ENCODE measurements around the gene SIRT2. TPM values are rescaled to one million over a fixed set of nuclear protein-coding genes. Genes with fewer than 3 reads are reported as not detected.
"Not testable (repeated sequence)": the region's sequence is repeated elsewhere in the genome, so short reads cannot be mapped to it uniquely, and the experiment has no call there.

Gene SIRT2
- total RNA-seq, 3 donors from 2014 or later, result 23.5 to 29.8 (median 27.3) TPM

GRCh38 chr19:38875656-38876395, 23.6 kb downstream of the SIRT2 start:
- no peak for ATAC-seq
- H3K4me3 Mint-ChIP-seq, result no peak overlapping the region

GRCh38 chr19:38873400-38873799, 26.0 kb downstream of the SIRT2 start:
- not testable (repeated sequence) for H3K27me3 Mint-ChIP-seq (ENCODE audit: low read depth); H3K9me3 Mint-ChIP-seq; ATAC-seq; DNase-seq; H3K4me3 Mint-ChIP-seq
- H3K4me1 Mint-ChIP-seq (ENCODE audit: low read depth), result peaks cover 39% of the 10 kb centered on the region
- peaks cover 14% of the 10 kb centered on the region for H3K36me3 Mint-ChIP-seq (ENCODE audit: insufficient read depth)

More at GRCh38 chr19:38875656-38876395, 23.6 kb downstream of the SIRT2 start:
- H3K9me3 Mint-ChIP-seq, result no peaks in the 10 kb centered on the region
- H3K36me3 Mint-ChIP-seq (ENCODE audit: insufficient read depth), result peaks cover 10% of the 10 kb centered on the region
- H3K27me3 Mint-ChIP-seq (ENCODE audit: low read depth), result no peaks in the 10 kb centered on the region
- peaks cover 31% of the 10 kb centered on the region for H3K4me1 Mint-ChIP-seq (ENCODE audit: low read depth)
- no peak for DNase-seq

DNA sequence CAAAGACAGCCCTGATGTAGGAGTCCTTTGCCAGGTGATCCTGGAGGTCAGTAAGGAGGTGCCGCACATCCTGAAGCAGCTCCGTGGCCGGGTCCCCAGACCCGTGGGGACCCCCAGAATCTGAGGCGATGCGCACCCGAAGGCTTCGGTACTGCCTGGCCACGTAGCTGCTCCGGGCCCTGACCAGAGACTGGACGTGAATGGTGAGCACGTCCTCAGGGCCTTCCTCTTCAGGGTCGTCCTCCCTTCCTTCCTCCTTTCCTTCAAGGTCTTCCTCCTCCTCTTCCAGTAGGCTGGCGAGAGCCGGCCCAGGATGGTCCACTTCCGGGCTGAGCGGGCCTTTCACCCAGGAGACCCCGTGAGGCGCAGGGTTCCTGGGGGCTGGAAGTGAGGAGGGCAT, 28.8 kb downstream of the SIRT2 start:
- no peaks in the 10 kb centered on the region for H3K9me3 Mint-ChIP-seq
- DNase-seq, result no peak
- no peak for ATAC-seq
- H3K36me3 Mint-ChIP-seq (ENCODE audit: insufficient read depth), result peaks cover 10% of the 10 kb centered on the region
- H3K4me1 Mint-ChIP-seq (ENCODE audit: low read depth), result peaks cover 34% of the 10 kb centered on the region
- peak overlapping the region; percentile 75 for H3K4me3 Mint-ChIP-seq
- H3K27me3 Mint-ChIP-seq (ENCODE audit: low read depth), result no peaks in the 10 kb centered on the region

DNA sequence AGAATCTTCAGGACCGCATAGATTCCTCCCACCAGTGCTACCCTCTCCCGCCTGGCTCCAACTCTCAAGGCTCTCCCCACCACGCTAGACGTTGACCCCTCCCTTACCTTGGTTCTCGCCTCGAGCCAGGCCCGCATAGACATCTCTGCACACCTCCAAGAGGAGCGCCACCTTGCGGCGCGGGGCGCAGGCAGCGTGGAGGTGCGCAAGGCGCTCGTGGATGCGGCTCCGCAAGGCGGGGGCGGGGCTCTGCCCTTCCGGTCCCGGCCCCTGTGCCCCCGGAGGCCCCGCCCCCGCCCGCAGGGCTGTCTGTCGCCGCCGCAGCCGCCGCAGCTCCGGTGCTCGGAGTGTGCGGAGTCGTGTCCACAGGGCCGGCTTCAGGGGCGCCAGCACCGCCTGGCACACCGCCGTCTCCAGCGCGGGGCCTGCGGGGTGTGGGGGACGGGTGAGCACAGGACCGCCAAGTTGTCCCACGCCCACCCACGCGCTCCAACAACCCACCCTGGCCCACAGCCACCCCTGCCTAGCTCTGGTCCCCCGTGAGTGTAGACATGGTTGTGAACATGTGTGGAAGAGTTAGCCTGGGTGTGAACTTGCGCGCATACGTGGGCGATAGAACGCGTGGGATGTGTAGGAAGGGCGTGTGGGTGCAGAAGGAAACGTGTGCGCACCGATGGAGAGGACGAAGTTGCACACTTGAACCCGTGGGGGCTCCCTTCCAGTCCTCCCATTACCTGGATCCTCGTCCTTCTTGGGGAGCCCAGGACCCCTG, 29.4 kb downstream of the SIRT2 start:
- no peaks in the 10 kb centered on the region for H3K27me3 Mint-ChIP-seq (ENCODE audit: low read depth)

DNA sequence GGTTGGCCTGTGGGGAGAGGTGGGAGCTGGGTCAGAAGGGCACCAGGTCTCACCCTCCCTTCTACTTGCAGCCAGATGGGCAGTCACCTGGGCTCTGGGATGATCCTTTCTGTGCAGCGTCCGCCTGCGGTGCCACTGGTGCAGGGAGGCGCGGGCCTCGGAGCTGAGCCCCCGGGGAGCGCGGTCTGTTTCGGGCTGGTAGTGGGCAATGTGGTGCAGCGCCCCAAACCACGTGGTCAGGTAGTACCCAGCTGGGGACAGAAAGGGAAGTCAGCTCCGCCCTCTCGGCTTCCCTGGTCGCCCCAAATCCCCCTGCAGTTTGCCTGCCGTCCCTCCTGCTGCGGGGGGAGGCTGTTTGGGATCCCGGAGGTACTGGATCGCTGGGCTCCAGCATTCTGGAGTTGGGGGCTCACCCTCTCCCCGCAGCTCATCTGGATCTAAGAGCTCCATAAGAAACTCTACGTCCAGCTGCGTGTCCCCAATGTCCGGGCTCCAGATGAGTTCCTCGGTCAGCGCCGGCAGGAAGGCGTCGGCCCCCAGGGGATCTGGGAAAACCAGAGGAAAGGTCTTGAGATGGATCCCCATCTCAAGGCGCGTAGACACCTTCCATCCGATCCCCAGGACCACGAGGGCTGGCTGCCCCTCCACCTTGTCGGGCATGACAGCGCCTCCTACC, 30.1 kb downstream of the SIRT2 start:
- ATAC-seq (peak; percentile 15 to 19), DNase-seq (peak; percentile 18)
- peak overlapping the region; percentile 86 for H3K4me3 Mint-ChIP-seq
- H3K9me3 Mint-ChIP-seq, result no peaks in the 10 kb centered on the region
- peaks cover 47% of the 10 kb centered on the region for H3K4me1 Mint-ChIP-seq (ENCODE audit: low read depth)
- no peaks in the 10 kb centered on the region for H3K27me3 Mint-ChIP-seq (ENCODE audit: low read depth)
- H3K36me3 Mint-ChIP-seq (ENCODE audit: insufficient read depth), result peaks cover 10% of the 10 kb centered on the region

More for the DNA sequence above, 29.4 kb downstream of the SIRT2 start:
- Mint-ChIP-seq H3K9me3 (no peaks in the 10 kb centered on the region), H3K4me3 (peak overlapping the region; percentile 86), H3K36me3 (ENCODE audit: insufficient read depth) (peaks cover 10% of the 10 kb centered on the region), H3K4me1 (ENCODE audit: low read depth) (peaks cover 40% of the 10 kb centered on the region)
- DNase-seq (peak; percentile 92), ATAC-seq (peak; percentile 83 to 90)

GRCh38 chr19:38868551-38868950, 30.9 kb downstream of the SIRT2 start:
- Mint-ChIP-seq H3K27me3 (ENCODE audit: low read depth) (no peaks in the 10 kb centered on the region), H3K4me1 (ENCODE audit: low read depth) (peaks cover 49% of the 10 kb centered on the region), H3K36me3 (ENCODE audit: insufficient read depth) (peaks cover 10% of the 10 kb centered on the region), H3K9me3 (no peaks in the 10 kb centered on the region), H3K4me3 (peak overlapping the region; percentile 86)
- no peak for ATAC-seq
- no peak for DNase-seq

GRCh38 chr19:38867171-38867780, 32.1 kb downstream of the SIRT2 start:
- ATAC-seq (no peak), DNase-seq (no peak)
- Mint-ChIP-seq H3K36me3 (ENCODE audit: insufficient read depth) (peaks cover 6% of the 10 kb centered on the region), H3K4me3 (no peak overlapping the region), H3K4me1 (ENCODE audit: low read depth) (peaks cover 50% of the 10 kb centered on the region), H3K9me3 (no peaks in the 10 kb centered on the region), H3K27me3 (ENCODE audit: low read depth) (no peaks in the 10 kb centered on the region)

DNA sequence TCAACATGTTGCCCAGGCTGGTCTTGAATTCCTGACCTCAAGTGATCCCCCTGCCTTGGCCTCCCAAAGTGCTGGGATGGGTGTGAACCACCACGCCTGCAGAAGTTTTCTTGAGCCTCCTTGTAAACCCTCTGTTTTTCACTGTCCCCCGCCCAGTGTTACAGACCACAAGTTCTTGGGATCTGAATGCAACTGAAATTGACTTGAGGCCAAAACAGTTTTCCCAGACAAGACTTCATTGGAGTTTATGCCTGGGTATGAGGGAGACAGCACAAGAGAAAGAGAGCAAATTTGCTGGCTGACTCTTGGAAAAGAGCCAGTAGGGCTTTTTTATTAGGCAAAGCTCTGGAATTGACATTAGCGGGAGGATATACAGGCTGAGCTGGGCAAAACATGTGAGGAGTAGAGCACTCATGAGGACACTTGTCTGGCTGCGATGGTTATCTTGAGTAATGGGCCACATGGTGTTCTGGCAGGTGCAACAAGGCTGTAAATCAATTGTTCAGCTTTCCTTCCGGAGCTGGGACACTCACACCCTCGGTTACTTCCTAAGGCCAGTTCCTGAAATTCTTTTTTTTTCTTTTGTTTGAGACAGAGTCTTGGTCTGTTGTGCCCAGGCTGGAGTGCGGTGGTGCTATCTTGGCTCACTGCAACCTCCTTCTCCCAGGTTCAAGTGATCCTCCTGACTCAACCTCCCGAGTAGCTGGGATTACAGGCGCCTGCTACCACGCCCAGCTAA, 36.9 kb downstream of the SIRT2 start:
- peaks cover 42% of the 10 kb centered on the region for H3K4me1 Mint-ChIP-seq (ENCODE audit: low read depth)
- H3K27me3 Mint-ChIP-seq (ENCODE audit: low read depth), result no peaks in the 10 kb centered on the region
- no peak overlapping the region for H3K4me3 Mint-ChIP-seq
- no peak for DNase-seq
- H3K9me3 Mint-ChIP-seq, result no peaks in the 10 kb centered on the region
- ATAC-seq, result no peak
- H3K36me3 Mint-ChIP-seq (ENCODE audit: insufficient read depth), result peaks cover 2% of the 10 kb centered on the region

GRCh38 chr19:38861368-38861767, 38.0 kb downstream of the SIRT2 start:
- Mint-ChIP-seq H3K4me3 (no peak overlapping the region), H3K9me3 (no peaks in the 10 kb centered on the region), H3K36me3 (ENCODE audit: insufficient read depth) (peaks cover 2% of the 10 kb centered on the region), H3K27me3 (ENCODE audit: low read depth) (no peaks in the 10 kb centered on the region), H3K4me1 (ENCODE audit: low read depth) (peaks cover 50% of the 10 kb centered on the region)
- DNase-seq, result no peak
- no peak for ATAC-seq

DNA sequence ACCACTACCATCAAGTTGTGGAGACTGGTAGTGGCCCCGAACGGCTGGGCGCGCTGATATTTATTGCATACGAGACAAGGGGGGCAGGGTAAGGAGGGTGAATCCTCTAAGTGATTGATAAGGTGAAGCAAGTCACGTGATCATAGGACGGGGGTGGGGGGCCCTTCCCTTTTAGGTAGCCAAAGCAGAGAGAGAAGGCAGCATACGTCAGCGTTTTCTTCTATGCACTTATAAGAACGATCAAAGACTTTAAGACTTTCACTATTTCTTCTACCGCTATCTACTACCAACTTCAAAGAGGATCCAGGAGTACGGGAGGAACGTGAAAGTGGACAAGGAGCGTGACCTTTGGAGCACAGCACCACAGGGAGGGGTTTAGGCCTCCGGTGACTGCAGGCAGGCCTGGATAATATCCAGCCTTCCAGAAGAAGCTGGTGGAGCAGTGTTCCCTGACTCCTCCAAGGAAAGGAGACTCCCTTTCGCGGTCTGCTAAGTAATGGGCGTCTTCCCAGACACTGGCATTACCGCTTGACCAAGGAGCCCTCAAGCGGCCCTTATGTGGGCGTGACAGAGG, 39.7 kb downstream of the SIRT2 start:
- H3K9me3 Mint-ChIP-seq; H3K27me3 Mint-ChIP-seq (ENCODE audit: low read depth); H3K4me3 Mint-ChIP-seq; H3K36me3 Mint-ChIP-seq (ENCODE audit: insufficient read depth); DNase-seq; ATAC-seq: not testable (repeated sequence)
- H3K4me1 Mint-ChIP-seq (ENCODE audit: low read depth), result peaks cover 36% of the 10 kb centered on the region

GRCh38 chr19:38856813-38857212, 42.6 kb downstream of the SIRT2 start:
- no peak for ATAC-seq
- Mint-ChIP-seq H3K9me3 (no peaks in the 10 kb centered on the region), H3K27me3 (ENCODE audit: low read depth) (no peaks in the 10 kb centered on the region), H3K4me1 (ENCODE audit: low read depth) (peaks cover 34% of the 10 kb centered on the region), H3K36me3 (ENCODE audit: insufficient read depth) (no peaks in the 10 kb centered on the region), H3K4me3 (no peak overlapping the region)
- DNase-seq, result no peak

DNA sequence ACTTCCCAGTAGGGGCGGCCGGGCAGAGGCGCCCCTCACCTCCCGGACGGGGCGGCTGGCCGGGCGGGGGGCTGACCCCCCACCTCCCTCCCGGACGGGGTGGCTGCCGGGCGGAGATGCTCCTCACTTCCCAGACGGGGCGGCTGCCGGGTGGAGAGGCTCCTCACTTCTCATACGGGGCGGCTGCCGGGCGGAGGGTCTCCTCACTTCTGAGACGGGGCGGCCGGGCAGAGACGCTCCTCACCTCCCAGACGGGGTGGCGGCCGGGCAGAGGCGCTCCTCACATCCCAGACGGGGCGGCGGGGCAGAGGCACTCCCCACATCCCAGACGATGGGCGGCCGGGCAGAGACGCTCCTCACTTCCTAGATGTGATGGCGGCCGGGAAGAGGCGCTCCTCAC, 43.7 kb downstream of the SIRT2 start:
- peaks cover 42% of the 10 kb centered on the region for H3K4me1 Mint-ChIP-seq (ENCODE audit: low read depth)
- H3K27me3 Mint-ChIP-seq (ENCODE audit: low read depth); DNase-seq; H3K9me3 Mint-ChIP-seq; H3K36me3 Mint-ChIP-seq (ENCODE audit: insufficient read depth); H3K4me3 Mint-ChIP-seq; ATAC-seq: not testable (repeated sequence)

DNA sequence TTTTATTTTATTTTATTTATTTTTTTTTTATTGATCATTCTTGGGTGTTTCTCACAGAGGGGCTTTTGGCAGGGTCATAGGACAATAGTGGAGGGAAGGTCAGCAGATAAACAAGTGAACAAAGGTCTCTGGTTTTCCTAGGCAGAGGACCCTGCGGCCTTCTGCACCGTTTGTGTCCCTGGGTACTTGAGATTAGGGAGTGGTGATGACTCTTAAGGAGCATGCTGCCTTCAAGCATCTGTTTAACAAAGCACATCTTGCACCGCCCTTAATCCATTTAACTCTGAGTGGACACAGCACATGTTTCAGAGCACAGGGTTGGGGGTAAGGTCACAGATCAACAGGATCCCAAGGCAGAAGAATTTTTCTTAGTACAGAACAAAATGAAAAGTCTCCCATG, 44.5 kb downstream of the SIRT2 start:
- not testable (repeated sequence) for H3K4me3 Mint-ChIP-seq; ATAC-seq; H3K27me3 Mint-ChIP-seq (ENCODE audit: low read depth); H3K9me3 Mint-ChIP-seq; H3K36me3 Mint-ChIP-seq (ENCODE audit: insufficient read depth); DNase-seq
- H3K4me1 Mint-ChIP-seq (ENCODE audit: low read depth), result peaks cover 44% of the 10 kb centered on the region

Measured in activated T-cell treated with anti-CD3 and anti-CD28 coated beads, Interleukin-2, amount 50 U/mL, for 4 hours (primary cell).